ENCODE results near the gene HSPA4L.

DNA sequence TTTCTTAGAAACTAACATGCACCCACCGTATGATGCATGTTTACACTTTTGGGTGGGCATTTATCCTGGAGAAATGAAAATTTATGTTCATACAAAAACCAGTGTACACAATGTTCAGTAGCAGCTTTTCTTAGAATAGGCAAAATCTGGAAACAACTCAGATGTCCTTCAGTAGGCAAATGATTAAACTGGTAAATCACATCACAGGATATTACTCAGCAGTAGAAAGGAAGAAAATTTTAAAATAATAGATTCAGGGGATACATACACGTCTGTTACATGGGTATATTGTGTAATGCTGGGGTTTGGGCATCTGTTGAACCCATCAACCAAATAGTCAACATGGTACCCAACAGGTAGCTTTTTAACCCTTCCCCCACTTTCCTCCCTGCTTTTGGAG is 25.2 kb upstream of the HSPA4L start:
- TF ChIP-seq GATA2 (IDR thresholded peaks at IDR 0.05; ENCODE audit: low read depth, low read length) (no peak), GATA3 (IDR thresholded peaks at IDR 0.05; ENCODE audit: low read depth, low read length) (no peak)

All from SH-SY5Y (cell line).